Gastroesophageal sphincter (tissue), 3 donors: ENCODE data around the gene PNCK.

Experiments
- CTCF ChIP-seq, 4 experiments: fragments of 200-600 bp in 2 of 4; fragments of 450-650 bp in 2 of 4; sonication (generic) in 1 of 4; IDR thresholded peaks; one replicate each; pipeline ENCODE4 v1.5.1; 2017 to 2019; ENCODE audit warnings: antibody characterized with exemption in 4 of 4, mild to moderate bottlenecking in 2 of 4, moderate library complexity in 2 of 4
- POLR2A ChIP-seq, 2 donors: fragments of 450-650 bp; IDR thresholded peaks; one replicate each; pipeline ENCODE4 v1.6.1; 2017; ENCODE audit warnings: antibody characterized with exemption in 2 of 2, mild to moderate bottlenecking in 2 of 2, moderate library complexity in 1 of 2
- POLR2AphosphoS5 ChIP-seq: sonication (generic); formaldehyde crosslinking; IDR thresholded peaks from one replicate; pipeline ENCODE4 v1.6.1; 2017; ENCODE audit warnings: antibody characterized with exemption

DNA sequence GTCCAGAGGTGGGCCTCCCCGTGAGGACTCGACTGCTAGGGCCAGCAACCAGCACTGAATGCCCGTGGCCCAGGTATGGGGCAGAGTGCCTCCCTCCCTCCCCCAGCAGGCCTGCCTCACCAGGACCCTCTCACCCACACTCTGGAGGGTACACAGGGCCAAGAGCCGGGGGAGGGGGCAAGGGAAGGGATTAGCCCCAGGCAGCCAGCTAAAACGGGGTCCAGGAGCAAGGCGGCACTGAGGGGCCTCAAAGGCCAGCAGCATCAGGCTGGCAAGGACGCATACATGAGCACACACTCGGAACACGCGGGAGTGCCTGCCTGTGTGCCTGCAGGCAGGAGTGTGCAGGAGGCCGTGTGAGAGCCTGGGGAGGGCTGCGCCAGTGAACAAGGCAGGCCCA lies 44.9 kb downstream of the PNCK start:
- no peak for TF ChIP-seq CTCF (IDR thresholded peaks at IDR 0.05)
- TF ChIP-seq POLR2A (IDR thresholded peaks at IDR 0.05), result no peak
- TF ChIP-seq POLR2AphosphoS5, result no peak
